RWPE2 (cell line): Measurements from ENCODE around the gene LPAR1.

Source experiments
- ATAC-seq: fragments of 200-7000 bp; cut with Tn5 transposase; 3 replicates; pipeline ENCODE4 v1.9.1; 2021; ENCODE audit warnings: low read depth
- DNase-seq: peaks from one replicate; pipeline ENCODE4 v3.0.0-alpha.2; 2020; ENCODE audit warnings: low spot score
- H3K27ac ChIP-seq: fragments of 450-650 bp; 2 replicates; pipeline ENCODE4 v1.5.1; 2017; ENCODE audit warnings: mild to moderate bottlenecking; ENCODE audit not compliant: poor library complexity, severe bottlenecking
- H3K27me3 ChIP-seq: fragments of 250-450 bp; sonication (Bioruptor Pico); 2 replicates; pipeline ENCODE4 v1.5.1; 2021; ENCODE audit warnings: mild to moderate bottlenecking, moderate library complexity; ENCODE audit not compliant: insufficient read depth, poor library complexity, severe bottlenecking
- H3K36me3 ChIP-seq: fragments of 250-450 bp; sonication (Bioruptor Pico); 2 replicates; pipeline ENCODE4 v1.5.1; 2020; ENCODE audit warnings: low read depth, mild to moderate bottlenecking, moderate library complexity
- H3K4me1 ChIP-seq: fragments of 250-450 bp; sonication (Bioruptor Pico); 2 replicates; pipeline ENCODE4 v1.5.1; 2021; ENCODE audit warnings: mild to moderate bottlenecking, moderate library complexity; ENCODE audit not compliant: insufficient read depth, poor library complexity, severe bottlenecking
- H3K4me3 ChIP-seq: fragments of 250-450 bp; sonication (Bioruptor Pico); 2 replicates; pipeline ENCODE4 v1.5.1; 2021; ENCODE audit warnings: mild to moderate bottlenecking, moderate library complexity; ENCODE audit not compliant: severe bottlenecking
- H3K9me3 ChIP-seq: fragments of 250-450 bp; sonication (Bioruptor Pico); 2 replicates; pipeline ENCODE4 v1.5.1; 2021; ENCODE audit warnings: mild to moderate bottlenecking, moderate library complexity; ENCODE audit not compliant: severe bottlenecking
- CTCF ChIP-seq: fragments of 450-650 bp; IDR thresholded peaks from one replicate; pipeline ENCODE4 v1.5.1; 2017; ENCODE audit warnings: mild to moderate bottlenecking, moderate library complexity; ENCODE audit not compliant: poor library complexity, severe bottlenecking

LPAR1 gene

GRCh38 chr9:110912419-110913291 lies 125.6 kb downstream of the LPAR1 start:
- Histone ChIP-seq H3K9me3 (peaks cover 10% of the 10 kb centered on the region), H3K27me3 (no peaks in the 10 kb centered on the region), H3K4me1 (peaks cover 33% of the 10 kb centered on the region), H3K36me3 (peaks cover 14% of the 10 kb centered on the region), H3K27ac (peak overlapping the region; percentile 75), H3K4me3 (no peak overlapping the region)
- DNase-seq (no peak), ATAC-seq (peak; percentile 38; the same call in 1 of the 3 replicates)
- TF ChIP-seq CTCF: no peak

GRCh38 chr9:110911659-110912418 lies 126.4 kb downstream of the LPAR1 start:
- Histone ChIP-seq H3K36me3 (peaks cover 14% of the 10 kb centered on the region), H3K4me3 (no peak overlapping the region), H3K27ac (peak overlapping the region; percentile 75), H3K4me1 (peaks cover 33% of the 10 kb centered on the region), H3K9me3 (peaks cover 10% of the 10 kb centered on the region), H3K27me3 (no peaks in the 10 kb centered on the region)
- no peak for TF ChIP-seq CTCF
- peak; percentile 86 for ATAC-seq
- DNase-seq: no peak

GRCh38 chr9:110908894-110909293 lies 129.4 kb downstream of the LPAR1 start:
- H3K4me3 ChIP-seq: no peak overlapping the region
- TF ChIP-seq CTCF: no peak
- no peak for ATAC-seq
- H3K27ac ChIP-seq: no peak overlapping the region
- peaks cover 11% of the 10 kb centered on the region; the same call in 1 of the 2 replicates for H3K36me3 ChIP-seq
- H3K4me1 ChIP-seq: peaks cover 26% of the 10 kb centered on the region
- DNase-seq: no peak
- peaks cover 10% of the 10 kb centered on the region for H3K9me3 ChIP-seq
- no peaks in the 10 kb centered on the region for H3K27me3 ChIP-seq

GRCh38 chr9:110900917-110901316 lies 137.4 kb downstream of the LPAR1 start:
- Histone ChIP-seq H3K4me3 (no peak overlapping the region), H3K27me3 (no peaks in the 10 kb centered on the region), H3K27ac (peak overlapping the region; percentile 28), H3K36me3 (peaks cover 11% of the 10 kb centered on the region), H3K9me3 (no peaks in the 10 kb centered on the region), H3K4me1 (peaks cover 13% of the 10 kb centered on the region)
- no peak for TF ChIP-seq CTCF
- ATAC-seq: no peak
- no peak for DNase-seq
